ENCODE data around the gene POLR2B. TPM values are rescaled to one million over a fixed set of nuclear protein-coding genes. Genes with fewer than 3 reads are reported as not detected.
A peak's percentile ranks its signal among the peaks of the same experiment; 100 is the strongest.
"Not testable (repeated sequence)": the region's sequence is repeated elsewhere in the genome, so short reads cannot be mapped to it uniquely, and the experiment has no call there.

The POLR2B gene
- total and polyA plus RNA-seq, 2 experiments from 2014 or later = 52.4 to 110 TPM

- Histone ChIP-seq H3K4me1 (ENCODE audit: insufficient read depth) (peaks cover 7% of the 10 kb centered on the region), H3K27me3 (no peaks in the 10 kb centered on the region), H3K4me3 (no peak overlapping the region), H3K27ac (no peak overlapping the region), H3K36me3 (replicated peaks; ENCODE audit: insufficient read depth, low read depth) (no peaks in the 10 kb centered on the region), H3K9me3 (ENCODE audit: low read depth) (no peaks in the 10 kb centered on the region), H3K4me2 (no peak overlapping the region), H4K20me1 (ENCODE audit: insufficient read depth, poor library complexity, severe bottlenecking) (no peaks in the 10 kb centered on the region), H3K79me2 (no peaks in the 10 kb centered on the region), H3K9me2 (replicated peaks; ENCODE audit: insufficient read depth) (no peaks in the 10 kb centered on the region), H2AFZ (no peak overlapping the region)
- whole genome bisulfite sequencing (ENCODE audit: low lambda C conversion rate, missing lambda C conversion rate) = 73% methylated on average over 5 of the region's 5 CpGs
- TF ChIP-seq EZH2 (IDR thresholded peaks at IDR 0.05; ENCODE audit: borderline replicate concordance) (no peak), CTCF (IDR thresholded peaks at IDR 0.05; ENCODE audit: poor library complexity) (no peak), EZH2phosphoT487 (IDR thresholded peaks at IDR 0.05; ENCODE audit: low read depth, severe bottlenecking, unreplicated experiment) (no peak)
- DNase-seq (ENCODE audit: low spot score) = no peak
These were observed 74.8 kb downstream of the POLR2B start for GRCh38 chr4:57053508-57053907.

- no peak for TF ChIP-seq EZH2phosphoT487 (IDR thresholded peaks at IDR 0.05; ENCODE audit: low read depth, severe bottlenecking, unreplicated experiment)
- no peak for TF ChIP-seq EZH2 (IDR thresholded peaks at IDR 0.05; ENCODE audit: borderline replicate concordance)
- no peak for TF ChIP-seq CTCF (IDR thresholded peaks at IDR 0.05; ENCODE audit: poor library complexity)
- H3K27me3 ChIP-seq = no peaks in the 10 kb centered on the region
- no peak overlapping the region for H3K4me3 ChIP-seq
- no peaks in the 10 kb centered on the region for H4K20me1 ChIP-seq (ENCODE audit: insufficient read depth, poor library complexity, severe bottlenecking)
- H3K9me2 ChIP-seq (replicated peaks; ENCODE audit: insufficient read depth) = no peaks in the 10 kb centered on the region
- no peak for DNase-seq (ENCODE audit: low spot score)
- peak overlapping the region; percentile 67 for H3K27ac ChIP-seq
- H3K9me3 ChIP-seq (ENCODE audit: low read depth) = no peaks in the 10 kb centered on the region
- H3K79me2 ChIP-seq = no peaks in the 10 kb centered on the region
- H2AFZ ChIP-seq = no peak overlapping the region
- H3K4me1 ChIP-seq (ENCODE audit: insufficient read depth) = peaks cover 13% of the 10 kb centered on the region
- 29% methylated on average over 14 of the region's 14 CpGs for WGBS (ENCODE audit: low lambda C conversion rate, missing lambda C conversion rate)
- H3K4me2 ChIP-seq = peak overlapping the region; percentile 69
- no peaks in the 10 kb centered on the region for H3K36me3 ChIP-seq (replicated peaks; ENCODE audit: insufficient read depth, low read depth)
These were observed 77.2 kb downstream of the POLR2B start for GRCh38 chr4:57055886-57056285.

GRCh38 chr4:57059890-57060716 is 81.4 kb downstream of the POLR2B start:
- Histone ChIP-seq H3K9me3 (ENCODE audit: low read depth) (no peaks in the 10 kb centered on the region), H3K4me1 (ENCODE audit: insufficient read depth) (peaks cover 32% of the 10 kb centered on the region), H3K27me3 (no peaks in the 10 kb centered on the region), H3K79me2 (no peaks in the 10 kb centered on the region), H3K9me2 (replicated peaks; ENCODE audit: insufficient read depth) (no peaks in the 10 kb centered on the region), H2AFZ (no peak overlapping the region), H3K4me2 (no peak overlapping the region), H4K20me1 (ENCODE audit: insufficient read depth, poor library complexity, severe bottlenecking) (no peaks in the 10 kb centered on the region), H3K4me3 (no peak overlapping the region), H3K36me3 (replicated peaks; ENCODE audit: insufficient read depth, low read depth) (no peaks in the 10 kb centered on the region), H3K27ac (peak overlapping the region; percentile 4)
- TF ChIP-seq EZH2 (IDR thresholded peaks at IDR 0.05; ENCODE audit: borderline replicate concordance) (no peak), EZH2phosphoT487 (IDR thresholded peaks at IDR 0.05; ENCODE audit: low read depth, severe bottlenecking, unreplicated experiment) (no peak), CTCF (IDR thresholded peaks at IDR 0.05; ENCODE audit: poor library complexity) (no peak)
- 55% methylated on average over 6 of the region's 6 CpGs for WGBS (ENCODE audit: low lambda C conversion rate, missing lambda C conversion rate)
- no peak for DNase-seq (ENCODE audit: low spot score)

GRCh38 chr4:57060717-57061067 is 82.0 kb downstream of the POLR2B start:
- not testable (repeated sequence) for H3K9me3 ChIP-seq (ENCODE audit: low read depth); H2AFZ ChIP-seq; H3K79me2 ChIP-seq; H3K27ac ChIP-seq; DNase-seq (ENCODE audit: low spot score); H3K36me3 ChIP-seq (replicated peaks; ENCODE audit: insufficient read depth, low read depth); H3K4me2 ChIP-seq; H3K27me3 ChIP-seq; H4K20me1 ChIP-seq (ENCODE audit: insufficient read depth, poor library complexity, severe bottlenecking); H3K4me3 ChIP-seq; H3K9me2 ChIP-seq (replicated peaks; ENCODE audit: insufficient read depth)
- 94% methylated on average over 6 of the region's 6 CpGs for WGBS (ENCODE audit: low lambda C conversion rate, missing lambda C conversion rate)
- H3K4me1 ChIP-seq (ENCODE audit: insufficient read depth) = peaks cover 32% of the 10 kb centered on the region
